Activated B cell treated with CpG ODN at 0.5 μM for 24 hours (primary cell): ENCODE data around the gene RGS8. TPM values are rescaled to one million over a fixed set of nuclear protein-coding genes. Genes with fewer than 3 reads are reported as not detected.

Experiments
- ATAC-seq: fragments of 200-7000 bp; cut with Tn5 transposase; one replicate; pipeline ENCODE4 v1.10.0; 2021; ENCODE audit warnings: low read depth, mild to moderate bottlenecking, moderate library complexity
- CTCF ChIA-PET: fragments of 350-600 bp; sonication (Branson Sonifier 250); formaldehyde crosslinking; loops from one replicate; lab custom pipeline; 2021; ENCODE audit warnings: antibody characterized with exemption; lab: Charles Lee
- POLR2A ChIA-PET: fragments of 350-600 bp; sonication (Branson Sonifier 250); formaldehyde crosslinking; loops from one replicate; lab custom pipeline; 2021; ENCODE audit warnings: antibody characterized with exemption; lab: Charles Lee
- DNase-seq: peaks from one replicate; pipeline ENCODE4 v3.0.0; 2022
- H3K27ac Mint-ChIP-seq: one replicate; pipeline ENCODE4 v1.8.0; 2020; ENCODE audit warnings: mixed read lengths
- H3K27me3 Mint-ChIP-seq: one replicate; pipeline ENCODE4 v1.8.0; 2021; ENCODE audit warnings: mixed read lengths
- H3K36me3 Mint-ChIP-seq: one replicate; pipeline ENCODE4 v1.8.0; 2021; ENCODE audit warnings: low read depth, mixed read lengths
- H3K4me1 Mint-ChIP-seq: one replicate; pipeline ENCODE4 v1.8.0; 2021; ENCODE audit warnings: mixed read lengths
- H3K4me3 Mint-ChIP-seq: one replicate; pipeline ENCODE4 v1.8.0; 2020; ENCODE audit warnings: mild to moderate bottlenecking, mixed read lengths
- H3K9me3 Mint-ChIP-seq: one replicate; pipeline ENCODE4 v1.8.0; 2020; ENCODE audit warnings: mixed read lengths
- intact Hi-C: fragments of 100-400 bp; cut with micrococcal nuclease; formaldehyde crosslinking; loops from one replicate; pipeline ENCODE4 v1.15.1; 2024
- total RNA-seq: library from RNA; stranded (reverse); gene quantifications from 2 replicates; pipeline ENCODE4 v1.2.3, GENCODE V29; 2022
- TF ChIP-seq, protein P1 (sequence below): fragments of 200-600 bp; IDR thresholded peaks from one replicate; pipeline ENCODE4 v1.8.0; 2022; ENCODE audit warnings: antibody characterized with exemption, mild to moderate bottlenecking

Gene RGS8
- total RNA-seq, 1 donor from 2014 or later: not detected

DNA sequence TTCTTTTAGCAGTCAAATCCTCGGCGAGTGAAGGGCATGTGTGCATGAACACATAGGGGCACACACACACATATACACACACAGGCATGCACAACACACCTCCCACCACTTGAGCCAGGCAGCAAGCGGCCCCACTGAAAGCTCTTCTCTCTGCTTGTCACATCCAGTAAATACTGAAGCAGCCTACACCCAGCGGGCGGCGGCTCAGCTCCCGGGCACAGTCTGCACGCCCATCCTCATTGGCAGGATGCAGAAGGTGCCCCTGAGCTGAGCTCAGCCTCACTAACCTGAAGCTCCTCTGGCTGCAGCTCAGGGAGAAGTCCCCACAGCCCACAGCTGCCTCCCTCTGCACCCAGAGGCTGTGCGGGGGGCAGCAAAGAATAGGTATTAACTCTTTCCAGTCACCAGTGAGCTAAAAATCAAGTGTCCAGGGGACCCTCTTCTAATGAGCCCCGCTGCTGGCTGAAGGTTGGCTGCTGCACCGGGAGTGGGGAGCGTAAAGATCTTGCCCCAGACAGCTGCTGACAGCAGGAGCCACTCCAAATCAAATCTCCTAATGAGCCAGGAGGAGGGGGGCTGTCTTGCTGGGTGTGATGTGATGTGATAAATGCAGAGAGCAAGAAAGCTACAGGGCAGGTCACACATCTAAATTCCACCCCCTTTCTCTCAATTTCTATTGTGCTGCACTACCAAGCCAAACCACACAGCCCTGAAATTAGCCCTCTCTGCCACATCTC lies 12.5 kb downstream of the RGS8 start:
- ChIA-PET CTCF (no interaction called here), POLR2A (interaction anchor here (0.6 kb wide), 1 partner anchor 369 kb away, joined by 3 read pairs; no protein-coding TSS in a partner anchor)
- no peak overlapping the region for H3K4me3 Mint-ChIP-seq
- DNase-seq: no peak
- no peak overlapping the region for H3K27ac Mint-ChIP-seq
- TF ChIP-seq, protein P1, sequence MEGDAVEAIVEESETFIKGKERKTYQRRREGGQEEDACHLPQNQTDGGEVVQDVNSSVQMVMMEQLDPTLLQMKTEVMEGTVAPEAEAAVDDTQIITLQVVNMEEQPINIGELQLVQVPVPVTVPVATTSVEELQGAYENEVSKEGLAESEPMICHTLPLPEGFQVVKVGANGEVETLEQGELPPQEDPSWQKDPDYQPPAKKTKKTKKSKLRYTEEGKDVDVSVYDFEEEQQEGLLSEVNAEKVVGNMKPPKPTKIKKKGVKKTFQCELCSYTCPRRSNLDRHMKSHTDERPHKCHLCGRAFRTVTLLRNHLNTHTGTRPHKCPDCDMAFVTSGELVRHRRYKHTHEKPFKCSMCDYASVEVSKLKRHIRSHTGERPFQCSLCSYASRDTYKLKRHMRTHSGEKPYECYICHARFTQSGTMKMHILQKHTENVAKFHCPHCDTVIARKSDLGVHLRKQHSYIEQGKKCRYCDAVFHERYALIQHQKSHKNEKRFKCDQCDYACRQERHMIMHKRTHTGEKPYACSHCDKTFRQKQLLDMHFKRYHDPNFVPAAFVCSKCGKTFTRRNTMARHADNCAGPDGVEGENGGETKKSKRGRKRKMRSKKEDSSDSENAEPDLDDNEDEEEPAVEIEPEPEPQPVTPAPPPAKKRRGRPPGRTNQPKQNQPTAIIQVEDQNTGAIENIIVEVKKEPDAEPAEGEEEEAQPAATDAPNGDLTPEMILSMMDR: no peak
- intact Hi-C loops: no loop called here
- peaks cover 16% of the 10 kb centered on the region for H3K27me3 Mint-ChIP-seq
- no peak for ATAC-seq
- no peaks in the 10 kb centered on the region for H3K9me3 Mint-ChIP-seq
- no peaks in the 10 kb centered on the region for H3K36me3 Mint-ChIP-seq
- peaks cover 12% of the 10 kb centered on the region for H3K4me1 Mint-ChIP-seq

GRCh38 chr1:182670032-182670749 lies 14.2 kb downstream of the RGS8 start:
- no peak for DNase-seq
- ATAC-seq: no peak
- intact Hi-C loops: no loop called here
- Mint-ChIP-seq H3K4me3 (no peak overlapping the region), H3K4me1 (no peaks in the 10 kb centered on the region), H3K27me3 (peaks cover 12% of the 10 kb centered on the region), H3K27ac (no peak overlapping the region), H3K9me3 (no peaks in the 10 kb centered on the region), H3K36me3 (no peaks in the 10 kb centered on the region)
- POLR2A ChIA-PET: no interaction called here
- CTCF ChIA-PET: no interaction called here
- TF ChIP-seq, protein P1: no peak

DNA sequence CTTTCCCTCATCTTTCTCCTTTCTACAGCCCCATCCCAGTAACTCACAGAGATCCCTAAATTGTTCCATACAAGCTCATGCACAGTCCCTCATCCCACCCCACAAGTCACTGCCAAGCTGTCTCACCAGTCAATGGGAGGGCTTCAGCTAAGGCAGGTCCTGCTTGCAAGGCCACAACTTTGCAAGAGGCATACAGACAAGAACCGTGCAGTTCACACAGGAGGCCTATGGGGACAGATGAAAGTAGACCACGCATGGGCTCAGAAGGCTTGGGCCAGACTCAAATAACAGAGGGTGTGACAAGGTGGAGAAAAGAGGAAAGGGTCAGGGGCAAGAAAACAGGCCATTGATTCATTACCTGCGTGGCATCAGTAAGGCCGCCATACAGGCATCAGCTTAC lies 15.1 kb downstream of the RGS8 start:
- no peak for ATAC-seq
- Mint-ChIP-seq H3K27me3 (peaks cover 12% of the 10 kb centered on the region), H3K36me3 (no peaks in the 10 kb centered on the region), H3K4me3 (no peak overlapping the region), H3K27ac (no peak overlapping the region), H3K9me3 (no peaks in the 10 kb centered on the region), H3K4me1 (no peaks in the 10 kb centered on the region)
- POLR2A ChIA-PET: no interaction called here
- CTCF ChIA-PET: no interaction called here
- TF ChIP-seq, protein P1: no peak
- intact Hi-C loops: no loop called here
- no peak for DNase-seq

- DNase-seq: no peak
- Mint-ChIP-seq H3K4me1 (no peaks in the 10 kb centered on the region), H3K27me3 (peaks cover 12% of the 10 kb centered on the region), H3K9me3 (no peaks in the 10 kb centered on the region), H3K36me3 (no peaks in the 10 kb centered on the region), H3K4me3 (no peak overlapping the region), H3K27ac (no peak overlapping the region)
- no peak for ATAC-seq
- TF ChIP-seq, protein P1: no peak
- ChIA-PET POLR2A (no interaction called here), CTCF (no interaction called here)
- intact Hi-C loops: no loop called here
Measured at GRCh38 chr1:182668521-182669054, 15.8 kb downstream of the RGS8 start.

GRCh38 chr1:182667848-182668505 lies 16.4 kb downstream of the RGS8 start:
- POLR2A ChIA-PET: no interaction called here
- Mint-ChIP-seq H3K9me3 (no peaks in the 10 kb centered on the region), H3K27me3 (peaks cover 12% of the 10 kb centered on the region), H3K4me3 (no peak overlapping the region), H3K4me1 (no peaks in the 10 kb centered on the region), H3K36me3 (no peaks in the 10 kb centered on the region), H3K27ac (no peak overlapping the region)
- CTCF ChIA-PET: no interaction called here
- intact Hi-C loops: no loop called here
- DNase-seq (no peak), ATAC-seq (no peak)
- TF ChIP-seq, protein P1: no peak
